Endothelial cell (in vitro differentiated cells): ENCODE results near the gene SHC4. TPM values are rescaled to one million over a fixed set of nuclear protein-coding genes. Genes with fewer than 3 reads are reported as not detected.

Experiments used
- DNase-seq: peaks from one replicate; pipeline ENCODE4 v3.0.0; 2021; ENCODE audit warnings: low spot score
- H3K27ac Mint-ChIP-seq: one replicate; pipeline ENCODE4 v1.8.0; 2021; ENCODE audit warnings: mixed read lengths, inconsistent platforms; ENCODE audit not compliant: unreplicated experiment
- H3K27me3 Mint-ChIP-seq: one replicate; pipeline ENCODE4 v1.8.0; 2021; ENCODE audit warnings: mild to moderate bottlenecking, moderate library complexity, mixed read lengths, inconsistent platforms; ENCODE audit not compliant: unreplicated experiment
- H3K36me3 Mint-ChIP-seq: one replicate; pipeline ENCODE4 v1.8.0; 2021; ENCODE audit warnings: mild to moderate bottlenecking, low read depth, mixed read lengths, inconsistent platforms; ENCODE audit not compliant: unreplicated experiment
- H3K4me1 Mint-ChIP-seq: one replicate; pipeline ENCODE4 v1.8.0; 2021; ENCODE audit warnings: mild to moderate bottlenecking, mixed read lengths, inconsistent platforms; ENCODE audit not compliant: unreplicated experiment
- H3K4me3 Mint-ChIP-seq: one replicate; pipeline ENCODE4 v1.8.0; 2021; ENCODE audit warnings: mild to moderate bottlenecking, mixed read lengths, inconsistent platforms; ENCODE audit not compliant: unreplicated experiment
- H3K9me3 Mint-ChIP-seq: one replicate; pipeline ENCODE4 v1.8.0; 2021; ENCODE audit warnings: mixed read lengths, inconsistent platforms; ENCODE audit not compliant: unreplicated experiment
- CTCF ChIP-seq: fragments of 200-600 bp; sonication (generic); IDR thresholded peaks from one replicate; pipeline ENCODE4 v1.5.0; 2021; ENCODE audit warnings: antibody characterized with exemption; ENCODE audit not compliant: unreplicated experiment
- total RNA-seq: library from RNA; stranded (reverse); fragmentation: NEBNext Ultra II Directional; extraction: Animal tissue kit (Norgen Biotek cat#: 25700); gene quantifications from one replicate; pipeline ENCODE4 v1.2.1, GENCODE V29; 2021; ENCODE audit not compliant: unreplicated experiment

SHC4 gene
- total RNA-seq, 1 donor from 2014 or later = 6.8 TPM

GRCh38 chr15:48823706-48824105 is 140.0 kb downstream of the SHC4 start:
- Mint-ChIP-seq H3K27ac (no peak overlapping the region), H3K27me3 (no peaks in the 10 kb centered on the region), H3K4me3 (no peak overlapping the region), H3K9me3 (no peaks in the 10 kb centered on the region), H3K36me3 (no peaks in the 10 kb centered on the region), H3K4me1 (peaks cover 7% of the 10 kb centered on the region)
- TF ChIP-seq CTCF = no peak
- DNase-seq = no peak

- no peaks in the 10 kb centered on the region for H3K27me3 Mint-ChIP-seq
- no peak for DNase-seq
- peaks cover 2% of the 10 kb centered on the region for H3K4me1 Mint-ChIP-seq
- no peaks in the 10 kb centered on the region for H3K36me3 Mint-ChIP-seq
- no peak overlapping the region for H3K4me3 Mint-ChIP-seq
- TF ChIP-seq CTCF = no peak
- no peaks in the 10 kb centered on the region for H3K9me3 Mint-ChIP-seq
- no peak overlapping the region for H3K27ac Mint-ChIP-seq
Observed at GRCh38 chr15:48823237-48823636, 140.5 kb downstream of the SHC4 start.

- H3K27me3 Mint-ChIP-seq = peaks cover 2% of the 10 kb centered on the region
- H3K27ac Mint-ChIP-seq = no peak overlapping the region
- DNase-seq = no peak
- H3K9me3 Mint-ChIP-seq = no peaks in the 10 kb centered on the region
- H3K4me3 Mint-ChIP-seq = no peak overlapping the region
- H3K36me3 Mint-ChIP-seq = no peaks in the 10 kb centered on the region
- peaks cover 11% of the 10 kb centered on the region for H3K4me1 Mint-ChIP-seq
- TF ChIP-seq CTCF = no peak
Observed at GRCh38 chr15:48814286-48814685, 149.4 kb downstream of the SHC4 start.

- no peak for DNase-seq
- peaks cover 11% of the 10 kb centered on the region for H3K4me1 Mint-ChIP-seq
- peaks cover 2% of the 10 kb centered on the region for H3K27me3 Mint-ChIP-seq
- no peak for TF ChIP-seq CTCF
- no peaks in the 10 kb centered on the region for H3K9me3 Mint-ChIP-seq
- peak overlapping the region; percentile 86 for H3K27ac Mint-ChIP-seq
- H3K36me3 Mint-ChIP-seq = no peaks in the 10 kb centered on the region
- H3K4me3 Mint-ChIP-seq = peak overlapping the region; percentile 91
Observed at GRCh38 chr15:48811325-48811958, 152.3 kb downstream of the SHC4 start.

GRCh38 chr15:48810414-48811324 is 153.1 kb downstream of the SHC4 start, which contains the start of gene CEP152:
Gene CEP152, minus strand, starts transcription at chr15:48811069. Its CDS starts 5,420 bp downstream, at chr15:48805649.
- TF ChIP-seq CTCF = no peak
- H3K4me1 Mint-ChIP-seq = peaks cover 11% of the 10 kb centered on the region
- DNase-seq = peak; percentile 94
- H3K9me3 Mint-ChIP-seq = no peaks in the 10 kb centered on the region
- no peaks in the 10 kb centered on the region for H3K36me3 Mint-ChIP-seq
- H3K27ac Mint-ChIP-seq = peak within 1 kb of the TSS; percentile 86
- peaks cover 2% of the 10 kb centered on the region for H3K27me3 Mint-ChIP-seq
- peak within 1 kb of the TSS; percentile 91 for H3K4me3 Mint-ChIP-seq
